HEK293T (cell line): ENCODE measurements around the gene AADACL2.

Experiments used
- ELF4 ChIP-seq: fragments of 450-650 bp; IDR thresholded peaks from 2 replicates; pipeline ENCODE4 v1.6.1; 2017; ENCODE audit warnings: antibody characterized with exemption
- FOXK2 ChIP-seq: fragments of 450-650 bp; IDR thresholded peaks from 2 replicates; pipeline ENCODE4 v1.6.1; 2016; ENCODE audit warnings: mild to moderate bottlenecking

DNA sequence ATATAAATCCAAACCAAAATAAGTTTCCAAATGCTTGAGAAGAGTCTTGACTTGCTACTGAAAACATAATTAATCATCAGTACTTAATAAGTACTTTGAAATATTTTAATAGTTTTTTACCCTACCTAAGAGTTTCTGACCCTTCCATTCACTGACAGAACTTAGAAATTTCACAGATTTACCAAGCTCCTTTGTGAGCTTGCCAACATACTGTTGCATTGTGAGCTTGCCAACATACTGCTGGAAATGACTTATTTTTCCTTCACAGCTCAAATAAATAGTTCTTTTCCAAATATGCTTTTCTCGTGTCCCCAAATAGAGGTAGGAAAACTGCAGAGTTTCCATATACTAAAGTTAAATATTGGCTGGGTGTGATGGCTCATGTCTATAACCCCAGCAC lies 70.5 kb downstream of the AADACL2 start:
- no peak for TF ChIP-seq FOXK2
- TF ChIP-seq ELF4 = no peak
